ENCODE measurements around the gene SIT1.

SIT1 gene

DNA sequence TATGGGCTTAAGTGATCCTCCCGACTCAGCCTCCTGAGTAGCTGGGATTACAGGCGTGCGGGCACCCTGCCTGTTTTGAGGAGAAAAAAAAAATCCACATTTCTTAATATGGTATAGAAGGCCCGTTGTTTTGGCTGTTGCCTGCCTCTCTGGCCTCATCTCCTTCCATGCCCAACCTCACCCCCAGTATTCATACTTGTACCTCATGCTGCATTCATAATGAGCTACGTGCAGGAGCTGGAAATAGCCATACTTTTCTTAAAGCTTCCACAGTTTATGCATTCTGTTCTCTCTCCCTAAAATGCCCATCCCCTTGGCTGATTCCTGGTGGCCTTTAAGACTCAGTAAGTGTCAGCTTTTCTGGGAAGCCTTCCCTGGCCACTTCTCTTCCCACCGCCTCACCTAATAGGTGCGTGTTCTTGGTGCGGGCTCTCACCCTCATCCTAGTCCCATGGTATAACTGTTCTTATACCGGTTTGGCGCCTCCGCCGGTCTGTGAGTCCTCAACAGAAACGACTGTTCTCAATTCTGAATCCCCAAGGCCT, 41.1 kb upstream of the SIT1 start:
- DNase-seq (ENCODE audit: low spot score): no peak
- POLR2A ChIA-PET (ENCODE audit: low non-redundant PET): no interaction called here
- peak overlapping the region; percentile 93 for H3K27ac ChIP-seq
- CTCF ChIA-PET: interaction anchor here (0.5 to 0.6 kb wide), 3 partner anchors 45 to 68 kb away, joined by 4 to 5 read pairs (median 4); no protein-coding TSS in a partner anchor
- TF ChIP-seq, protein P1, sequence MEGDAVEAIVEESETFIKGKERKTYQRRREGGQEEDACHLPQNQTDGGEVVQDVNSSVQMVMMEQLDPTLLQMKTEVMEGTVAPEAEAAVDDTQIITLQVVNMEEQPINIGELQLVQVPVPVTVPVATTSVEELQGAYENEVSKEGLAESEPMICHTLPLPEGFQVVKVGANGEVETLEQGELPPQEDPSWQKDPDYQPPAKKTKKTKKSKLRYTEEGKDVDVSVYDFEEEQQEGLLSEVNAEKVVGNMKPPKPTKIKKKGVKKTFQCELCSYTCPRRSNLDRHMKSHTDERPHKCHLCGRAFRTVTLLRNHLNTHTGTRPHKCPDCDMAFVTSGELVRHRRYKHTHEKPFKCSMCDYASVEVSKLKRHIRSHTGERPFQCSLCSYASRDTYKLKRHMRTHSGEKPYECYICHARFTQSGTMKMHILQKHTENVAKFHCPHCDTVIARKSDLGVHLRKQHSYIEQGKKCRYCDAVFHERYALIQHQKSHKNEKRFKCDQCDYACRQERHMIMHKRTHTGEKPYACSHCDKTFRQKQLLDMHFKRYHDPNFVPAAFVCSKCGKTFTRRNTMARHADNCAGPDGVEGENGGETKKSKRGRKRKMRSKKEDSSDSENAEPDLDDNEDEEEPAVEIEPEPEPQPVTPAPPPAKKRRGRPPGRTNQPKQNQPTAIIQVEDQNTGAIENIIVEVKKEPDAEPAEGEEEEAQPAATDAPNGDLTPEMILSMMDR (conservative IDR thresholded peaks at IDR 0.05; ENCODE audit: low read depth): no peak

DNA sequence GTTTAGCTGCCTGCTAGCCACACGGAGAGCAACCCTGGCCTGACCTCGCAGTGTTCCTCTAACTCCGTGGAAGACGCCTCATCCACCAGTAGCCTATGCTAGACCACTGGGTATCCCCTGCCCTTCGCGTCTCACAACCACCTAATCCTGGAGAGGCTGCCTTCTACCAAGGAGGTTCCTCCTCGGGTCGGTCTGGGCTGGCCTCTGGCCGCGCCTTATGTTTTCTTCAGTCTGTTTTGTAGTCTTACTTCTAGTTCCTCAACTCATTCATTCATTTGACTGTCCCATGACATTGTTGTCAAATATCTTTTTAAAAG, 40.6 kb upstream of the SIT1 start:
- no peak for DNase-seq (ENCODE audit: low spot score)
- ChIA-PET CTCF (interaction anchor here (0.5 to 2.0 kb wide), 5 partner anchors 32 to 68 kb away, joined by 4 to 8 read pairs (median 4); partner anchors contain the start of genes CCDC107 and RMRP), POLR2A (ENCODE audit: low non-redundant PET) (no interaction called here)
- peak overlapping the region; percentile 93 for H3K27ac ChIP-seq
- TF ChIP-seq, protein P1 (conservative IDR thresholded peaks at IDR 0.05; ENCODE audit: low read depth): no peak

DNA sequence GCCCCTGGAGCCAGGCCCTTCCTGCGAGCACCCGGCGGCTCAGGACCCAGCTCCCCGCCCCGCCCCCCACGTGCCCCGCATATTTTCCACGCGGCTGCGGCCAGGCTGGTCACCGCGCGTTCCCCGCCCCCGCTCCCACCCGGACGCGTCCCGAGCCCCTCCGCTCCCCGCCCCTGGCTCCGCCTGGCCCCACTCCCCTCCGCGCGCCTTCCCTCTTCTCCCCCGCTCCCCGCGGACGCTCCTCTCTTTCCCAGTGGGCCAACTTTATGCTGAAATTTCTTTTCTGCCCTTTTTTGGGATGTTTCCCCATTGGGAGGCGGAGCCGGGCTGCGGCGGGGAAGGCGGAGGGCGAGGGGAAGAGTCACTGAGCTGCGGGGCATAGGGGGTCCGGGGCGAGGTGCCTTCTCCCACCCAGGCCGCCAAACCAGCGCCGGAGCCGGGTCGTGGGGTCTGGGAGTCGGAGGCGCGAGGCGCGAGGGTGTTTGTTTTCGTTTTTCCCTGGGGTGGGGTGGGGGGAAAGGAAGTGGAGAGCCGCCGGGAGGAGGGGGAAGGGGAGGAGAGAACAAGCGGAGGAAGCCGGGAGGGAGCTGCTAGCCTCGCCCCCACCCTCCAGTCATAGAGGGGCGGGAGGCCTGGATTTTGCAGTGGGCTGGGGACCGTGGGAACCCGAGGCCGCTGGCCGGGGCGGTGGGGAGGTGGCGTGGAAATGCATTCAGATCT, 40.0 kb upstream of the SIT1 start:
- CTCF ChIA-PET: interaction anchor here (0.6 to 2.0 kb wide), 4 partner anchors 32 to 45 kb away, joined by 3 to 8 read pairs (median 4); partner anchors contain the start of genes CCDC107 and RMRP
- POLR2A ChIA-PET (ENCODE audit: low non-redundant PET): interaction anchor here (0.5 to 1.0 kb wide), 2 partner anchors 30 to 844 kb away, joined by 3 to 4 read pairs; no protein-coding TSS in a partner anchor
- peak overlapping the region; percentile 93 for H3K27ac ChIP-seq
- TF ChIP-seq, protein P1 (conservative IDR thresholded peaks at IDR 0.05; ENCODE audit: low read depth): no peak
- DNase-seq (ENCODE audit: low spot score): peak; percentile 63

DNA sequence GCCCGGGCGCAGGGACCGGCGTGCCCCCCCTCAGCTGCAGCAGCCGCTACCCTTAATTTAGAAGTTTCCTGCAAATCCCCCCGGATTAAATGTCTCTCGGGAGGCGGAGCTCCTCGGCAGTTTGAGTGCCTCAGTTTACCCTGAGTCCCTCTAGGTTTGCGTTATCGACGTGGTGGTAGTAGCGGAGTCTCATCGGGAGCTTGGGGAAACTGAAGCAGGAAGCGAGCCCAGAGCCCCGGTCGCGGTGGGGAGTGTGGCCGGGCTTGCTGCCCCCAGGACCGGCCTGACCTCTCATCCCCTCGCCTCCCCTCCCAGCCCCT, 39.5 kb upstream of the SIT1 start:
- ChIA-PET POLR2A (ENCODE audit: low non-redundant PET) (interaction anchor here (0.5 to 1.0 kb wide), 2 partner anchors 29 to 844 kb away, joined by 3 to 4 read pairs; no protein-coding TSS in a partner anchor), CTCF (interaction anchor here (0.6 to 2.0 kb wide), 3 partner anchors 31 to 44 kb away, joined by 3 to 8 read pairs (median 4); partner anchors contain the start of genes CCDC107 and RMRP)
- peak overlapping the region; percentile 93 for H3K27ac ChIP-seq
- TF ChIP-seq, protein P1 (conservative IDR thresholded peaks at IDR 0.05; ENCODE audit: low read depth): no peak
- DNase-seq (ENCODE audit: low spot score): no peak

DNA sequence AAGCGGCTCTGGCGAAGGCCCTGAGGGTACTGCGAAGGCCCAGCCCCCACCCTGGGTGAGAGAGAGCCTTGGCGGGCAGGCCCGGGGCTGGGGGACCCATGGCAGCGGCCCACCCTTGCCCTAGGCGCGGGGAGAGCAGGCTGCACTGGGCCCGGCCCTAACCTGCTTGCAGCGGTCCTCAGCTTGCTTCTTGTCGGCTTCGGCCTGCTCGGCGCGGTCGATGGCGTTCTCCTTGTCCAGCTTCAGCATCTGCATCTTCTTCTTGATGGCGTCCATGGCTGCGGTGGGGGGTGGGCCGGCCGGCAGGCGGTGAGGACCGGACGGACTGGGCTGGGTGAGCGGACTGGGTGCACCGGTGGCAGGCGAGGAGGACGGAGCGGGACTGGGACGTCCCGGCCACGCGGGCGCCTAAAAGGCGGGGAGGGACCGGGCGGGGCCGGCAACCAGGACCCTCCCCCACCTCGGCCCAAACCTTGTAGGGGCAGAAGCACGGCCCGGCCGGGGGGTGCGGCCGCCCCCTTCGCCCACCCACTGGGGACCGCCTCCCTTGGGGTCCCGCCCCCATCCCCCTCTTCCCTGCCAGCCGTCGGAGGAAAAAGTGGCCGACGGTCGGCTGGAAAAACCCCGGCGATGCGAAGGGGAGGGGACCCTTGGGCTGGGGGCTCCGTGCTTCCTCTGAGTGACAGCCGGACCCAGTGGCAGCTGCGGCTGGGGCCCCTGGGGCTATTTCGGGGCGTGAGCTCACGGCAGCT, 39.0 kb upstream of the SIT1 start, which contains the start of gene TPM2:
TPM2 (minus strand) TSS at position 384 of the 752 bp plus-strand sequence; CDS start at position 276, 108 bp downstream.
- CTCF ChIA-PET: interaction anchor here (0.6 to 2.0 kb wide), 4 partner anchors 31 to 101 kb away, joined by 3 to 8 read pairs (median 4); partner anchors contain the start of genes CCDC107 and RMRP
- DNase-seq (ENCODE audit: low spot score): peak; percentile 65
- peak within 1 kb of the TSS; percentile 93 for H3K27ac ChIP-seq
- POLR2A ChIA-PET (ENCODE audit: low non-redundant PET): interaction anchor here (1.0 to 2.1 kb wide), 3 partner anchors 10 to 29 kb away, joined by 3 to 6 read pairs (median 3); partner anchors contain the start of gene ARHGEF39
- TF ChIP-seq, protein P1 (conservative IDR thresholded peaks at IDR 0.05; ENCODE audit: low read depth): no peak
